ENCODE data around the gene COA8.

The COA8 gene

DNA sequence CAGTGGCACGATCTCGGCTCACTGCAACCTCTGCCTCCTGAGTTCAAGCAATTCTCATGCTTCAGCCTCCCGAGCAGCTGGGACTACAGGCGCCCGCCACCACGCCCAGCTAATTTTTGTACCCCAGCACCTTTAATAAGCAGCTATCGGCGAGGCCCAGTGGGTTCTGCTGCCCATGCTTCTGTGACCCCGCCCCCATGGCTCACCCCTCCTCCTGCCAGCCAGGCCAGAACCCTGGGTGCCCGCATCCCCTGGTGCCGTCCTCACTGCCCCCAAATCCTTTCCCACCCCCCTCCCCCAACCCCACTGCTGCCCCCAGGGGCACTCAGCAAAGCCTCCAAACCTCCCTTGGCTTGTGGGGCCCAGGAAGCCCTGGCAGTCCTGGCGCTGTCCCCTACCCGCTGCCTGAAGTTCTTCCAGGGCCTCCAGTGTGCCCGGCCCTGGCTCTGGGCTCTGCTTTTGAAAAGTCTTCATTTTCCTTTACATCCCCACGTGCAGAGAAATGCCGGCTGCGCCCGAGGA lies 14.8 kb upstream of the COA8 start:
- no peak for DNase-seq (ENCODE audit: low read depth in 2 of 2, low spot score in 1 of 2)

DNA sequence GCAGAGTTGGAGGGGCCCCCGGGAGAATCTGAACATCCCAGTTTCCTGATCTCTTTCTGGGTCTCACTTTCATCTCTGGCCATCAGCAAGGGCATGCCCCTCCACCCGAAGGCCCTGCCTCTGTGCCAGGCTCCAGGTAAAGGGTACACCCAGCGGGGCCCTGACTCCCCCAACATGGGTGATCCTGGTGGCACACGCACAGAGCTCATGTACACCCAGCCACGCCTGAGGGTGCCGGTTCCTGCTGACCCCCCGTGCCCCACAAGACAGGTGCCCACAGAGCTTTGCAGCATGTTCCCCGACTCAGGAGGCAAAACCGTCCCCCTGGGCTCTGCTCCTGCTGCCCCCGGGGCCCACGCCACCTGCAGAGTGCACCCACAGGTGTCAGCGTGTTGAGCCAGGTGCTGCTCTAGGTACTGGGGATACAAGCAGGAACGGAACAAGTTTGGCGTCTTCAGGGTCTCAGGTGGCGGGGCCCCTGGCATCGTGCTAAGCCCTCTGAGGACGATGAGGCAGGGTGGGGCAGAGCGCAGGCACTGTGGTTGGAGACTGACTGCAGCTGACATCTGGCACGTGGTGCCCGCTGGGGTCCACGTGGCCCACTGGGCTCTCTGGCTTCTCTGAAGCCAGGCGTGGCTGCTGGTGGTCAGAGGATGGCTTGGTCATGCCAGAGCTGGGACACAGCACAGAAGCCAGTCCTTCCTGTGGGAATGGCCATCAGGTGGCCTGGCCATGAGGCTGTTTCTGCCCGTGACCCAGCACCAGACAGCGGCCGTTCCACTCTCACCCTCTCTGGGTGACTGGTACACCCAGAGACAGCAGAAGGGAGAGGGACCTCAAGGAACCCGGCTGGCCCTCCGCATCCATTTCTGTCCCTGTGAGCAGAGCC lies 14.1 kb upstream of the COA8 start:
- no peak for DNase-seq (ENCODE audit: low read depth in 2 of 2, low spot score in 1 of 2)

DNA sequence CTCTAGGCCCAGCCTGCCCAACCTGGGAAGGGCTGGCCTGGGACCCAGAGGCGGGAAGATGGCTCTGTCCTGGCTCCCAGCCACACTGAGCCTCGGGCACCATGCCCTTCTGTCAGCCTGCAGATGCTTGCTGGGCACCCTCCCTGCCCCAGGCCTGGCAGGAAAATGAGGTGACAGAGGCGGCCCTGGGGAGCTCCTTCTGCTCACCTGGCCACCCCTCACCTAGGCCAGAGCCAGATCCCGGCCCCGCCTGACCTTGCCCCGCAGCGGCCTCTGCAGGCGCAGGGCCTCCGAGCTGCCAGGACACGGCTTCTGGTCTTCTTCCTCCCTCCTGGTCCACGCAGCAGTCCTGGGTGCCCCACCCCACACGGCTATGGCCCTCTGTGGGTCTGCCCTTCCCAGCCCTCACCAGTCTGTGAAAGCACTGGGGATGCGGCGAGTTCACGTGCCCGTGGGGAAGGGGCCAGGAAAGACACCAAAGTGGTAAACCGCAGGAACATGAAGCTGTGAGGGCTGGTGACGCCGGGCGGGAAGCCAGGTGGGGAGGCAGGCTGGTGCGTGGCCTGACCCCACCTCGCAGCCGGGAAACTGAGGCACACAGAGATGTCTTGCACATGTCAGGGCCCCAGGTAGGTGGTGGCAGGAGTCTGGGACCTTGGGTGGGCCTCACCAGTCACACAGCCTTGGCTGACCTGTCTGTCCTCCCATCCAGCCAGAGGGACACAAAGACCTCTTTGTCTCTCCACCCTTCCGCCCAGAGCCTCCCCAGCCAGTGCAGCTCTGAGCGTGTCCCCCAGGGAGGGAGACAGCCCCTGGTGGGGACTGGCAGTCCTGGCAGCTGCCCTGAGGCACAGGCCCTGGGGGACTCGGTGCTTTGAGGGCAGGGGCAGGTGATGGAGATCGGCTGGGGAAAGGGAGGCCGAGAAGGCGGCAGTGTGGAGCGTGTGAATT lies 13.1 kb upstream of the COA8 start:
- DNase-seq (ENCODE audit: low read depth in 2 of 2, low spot score in 1 of 2): no peak

DNA sequence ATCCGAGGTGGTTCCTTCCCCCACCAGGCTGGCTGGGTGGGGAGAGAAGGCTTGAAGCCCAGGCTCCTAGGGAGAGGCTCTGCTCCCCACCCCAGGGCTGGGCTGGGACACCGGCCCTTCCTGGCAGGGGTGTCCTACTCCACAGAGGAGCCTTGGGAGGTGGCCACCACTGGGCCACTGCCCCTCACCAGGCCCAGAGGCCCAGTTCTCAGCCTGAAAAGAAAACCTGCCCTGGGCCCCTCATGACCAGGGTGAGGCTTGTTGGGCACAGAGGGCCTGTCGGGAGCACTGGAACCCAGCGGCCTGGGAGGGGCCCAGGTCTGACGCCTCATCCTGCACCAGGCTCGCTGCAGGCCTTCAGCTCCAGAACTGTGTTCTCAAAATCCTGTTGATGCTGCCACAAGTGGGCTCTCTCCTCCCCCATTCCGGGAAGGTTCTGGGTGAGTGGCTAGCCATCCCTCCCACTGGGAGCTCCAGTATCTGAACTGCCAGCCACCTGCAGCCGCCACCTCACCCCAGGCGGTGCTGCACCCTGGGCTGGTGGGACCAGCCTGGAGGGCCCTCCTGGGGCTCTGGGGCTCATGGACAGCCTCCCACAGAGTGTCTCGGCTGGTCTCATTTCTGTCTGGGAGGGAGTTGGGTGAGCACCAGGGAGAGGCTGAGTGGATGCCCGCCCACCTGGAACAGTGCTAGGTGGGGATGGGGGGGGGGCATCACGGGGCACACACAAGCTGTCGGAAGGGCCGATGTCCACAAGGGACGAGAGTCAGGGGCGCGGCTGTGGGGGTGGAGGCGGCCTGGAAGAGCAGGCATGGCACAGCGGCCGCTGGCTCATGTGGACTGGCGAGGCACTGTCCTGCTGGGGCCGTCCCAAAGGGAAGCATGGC lies 12.1 kb upstream of the COA8 start:
- no peak for DNase-seq (ENCODE audit: low read depth in 2 of 2, low spot score in 1 of 2)

DNA sequence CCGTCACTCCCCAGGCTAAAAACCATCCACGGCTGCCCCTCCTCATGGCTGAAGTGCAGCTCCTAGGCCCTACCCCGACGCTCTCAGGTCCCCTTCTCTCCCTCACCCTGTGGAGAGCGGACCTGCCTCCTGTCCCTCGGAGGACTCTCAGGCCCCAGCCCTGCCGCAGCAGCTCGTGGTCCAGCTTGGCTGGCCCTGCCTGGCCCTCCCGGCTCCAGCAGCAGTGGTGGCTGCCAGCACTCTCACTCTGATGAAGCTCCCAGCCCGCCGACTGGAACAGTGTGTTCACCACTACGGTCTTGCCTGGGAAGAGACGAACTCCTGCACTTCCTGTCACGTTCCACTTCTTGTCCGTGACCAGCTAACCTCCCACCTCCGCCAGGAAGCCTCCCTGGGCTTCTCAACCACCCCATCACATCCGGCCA lies 11.4 kb upstream of the COA8 start:
- no peak for DNase-seq (ENCODE audit: low read depth in 2 of 2, low spot score in 1 of 2)

DNA sequence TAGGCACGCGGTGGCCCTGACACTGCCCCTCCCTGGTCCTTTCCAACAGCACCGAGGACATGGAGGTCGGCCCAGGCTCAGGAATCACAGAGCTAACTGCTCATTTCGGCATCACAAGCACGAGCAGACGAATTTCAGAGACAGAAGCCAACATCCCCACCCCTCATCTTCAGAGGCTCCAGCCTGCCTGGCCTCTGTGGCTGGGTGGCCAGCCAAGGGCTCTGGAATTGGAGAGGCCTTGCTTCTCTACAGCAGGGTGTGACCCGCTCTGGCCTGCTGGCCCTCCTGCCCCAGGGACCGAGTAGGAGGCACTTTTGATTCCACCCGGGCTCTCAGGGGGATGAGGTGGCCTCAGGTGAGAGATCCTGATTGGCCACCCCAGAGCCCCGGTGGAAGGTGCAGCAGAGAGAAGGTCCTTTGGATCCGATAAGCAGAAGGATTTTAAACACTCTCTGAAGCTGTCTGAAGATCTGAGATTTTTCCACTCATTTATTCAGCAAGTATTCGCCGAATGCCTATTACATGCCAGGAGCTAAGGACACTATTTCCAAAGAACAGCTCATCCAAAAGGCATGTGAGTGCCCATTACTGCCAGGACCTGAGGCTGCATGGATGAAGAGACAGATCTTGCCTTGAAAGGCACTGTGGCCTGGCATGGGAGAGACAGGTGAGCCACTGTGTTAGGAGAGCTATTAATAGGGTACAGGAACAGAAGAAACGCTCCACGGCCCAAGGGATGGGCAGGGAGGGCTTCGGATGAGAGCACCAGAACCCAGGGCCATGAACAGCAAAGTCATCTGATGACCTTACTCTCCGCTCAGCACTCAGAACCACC lies 10.5 kb upstream of the COA8 start:
- DNase-seq (ENCODE audit: low read depth in 2 of 2, low spot score in 1 of 2): no peak

DNA sequence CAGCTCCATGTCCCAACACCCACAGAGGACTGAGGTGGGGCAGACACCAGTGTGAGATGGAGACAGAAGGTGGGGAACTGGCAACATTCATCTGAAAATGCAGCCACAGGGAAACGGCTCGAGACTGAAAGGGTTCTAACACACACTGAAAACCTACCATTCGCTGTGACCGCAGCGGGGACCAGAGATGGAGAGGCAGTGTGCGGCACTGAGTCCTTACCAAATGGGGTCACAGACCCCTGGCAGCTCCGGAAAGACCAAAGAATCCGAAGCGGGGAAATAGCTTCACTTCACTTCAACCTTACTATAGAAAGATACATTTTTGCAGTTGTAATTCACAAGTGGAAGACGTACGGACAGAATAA lies 9.9 kb upstream of the COA8 start:
- no peak for DNase-seq (ENCODE audit: low read depth in 2 of 2, low spot score in 1 of 2)

DNA sequence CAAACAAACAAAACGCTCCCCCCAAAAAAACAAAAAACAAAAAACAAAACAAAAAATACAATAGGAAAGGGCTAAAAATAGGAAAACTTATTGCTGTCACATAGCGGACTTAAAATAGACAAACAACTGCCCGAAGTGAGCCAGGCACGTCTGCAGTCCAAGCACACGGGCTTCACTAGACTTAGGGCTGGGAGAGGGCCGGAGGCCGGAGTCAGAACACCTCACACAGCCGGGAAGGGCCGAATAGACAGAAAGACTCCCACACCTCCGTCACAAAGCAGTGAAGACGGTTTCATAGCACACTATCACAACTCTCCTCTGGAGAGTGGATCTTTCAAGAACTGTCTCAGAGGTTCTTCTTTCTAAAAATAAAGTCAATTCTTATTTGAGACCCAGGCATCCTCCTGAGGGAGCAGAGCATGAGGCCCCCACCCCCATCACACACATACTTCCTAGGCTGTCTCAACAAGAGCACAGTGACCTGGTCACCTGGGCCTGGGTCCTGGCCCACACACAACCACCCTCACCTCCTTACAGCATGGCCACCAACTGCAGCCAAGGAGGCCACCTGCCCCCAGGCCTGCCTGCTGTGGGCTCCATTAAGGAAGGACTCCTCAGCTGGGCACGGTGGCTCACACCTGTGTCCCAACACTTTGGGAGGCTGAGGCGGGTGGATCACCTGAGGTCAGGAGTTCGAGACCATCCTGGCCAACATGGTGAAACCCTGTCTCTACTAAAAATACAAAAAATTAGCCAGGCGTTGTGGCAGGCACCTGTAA lies 7.0 kb upstream of the COA8 start:
- no peak for DNase-seq (ENCODE audit: low read depth in 2 of 2, low spot score in 1 of 2)

DNA sequence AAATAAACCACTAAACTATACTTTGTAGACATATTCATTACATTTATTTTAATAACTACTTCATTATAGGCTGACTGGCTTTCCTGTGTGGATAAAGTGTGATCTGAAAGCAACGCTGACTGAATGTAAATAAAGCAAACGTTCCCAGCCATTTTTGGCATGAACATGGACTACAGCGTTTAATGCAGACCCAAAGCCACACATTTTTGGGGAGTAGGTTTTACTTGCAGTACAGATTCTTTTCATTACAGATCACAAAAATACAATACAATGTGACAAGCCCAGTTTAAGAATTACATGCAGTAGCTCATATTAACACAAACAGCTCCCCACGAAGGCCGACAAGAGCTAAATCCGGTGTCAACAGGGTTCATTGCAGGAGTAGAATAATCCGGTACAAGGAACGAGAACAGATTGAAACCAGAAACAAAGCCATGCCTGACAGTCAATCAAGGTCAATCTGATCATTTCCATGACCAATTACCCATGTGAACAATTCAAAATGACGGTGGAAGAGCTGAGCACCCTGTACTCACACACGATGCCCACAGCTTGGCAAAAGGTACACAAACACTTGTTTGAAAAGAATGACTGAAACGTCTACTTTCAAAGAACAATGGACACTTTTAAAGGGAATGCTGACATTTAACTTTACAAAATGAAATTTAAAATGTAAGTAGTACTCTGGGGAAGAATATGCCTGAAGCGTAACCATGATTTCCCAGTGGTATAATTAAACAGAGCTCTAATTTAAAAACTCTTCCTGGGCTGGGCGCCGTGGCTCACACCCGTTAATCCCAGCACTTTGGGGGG lies 5.6 kb upstream of the COA8 start:
- DNase-seq (ENCODE audit: low read depth in 2 of 2, low spot score in 1 of 2): no peak

DNA sequence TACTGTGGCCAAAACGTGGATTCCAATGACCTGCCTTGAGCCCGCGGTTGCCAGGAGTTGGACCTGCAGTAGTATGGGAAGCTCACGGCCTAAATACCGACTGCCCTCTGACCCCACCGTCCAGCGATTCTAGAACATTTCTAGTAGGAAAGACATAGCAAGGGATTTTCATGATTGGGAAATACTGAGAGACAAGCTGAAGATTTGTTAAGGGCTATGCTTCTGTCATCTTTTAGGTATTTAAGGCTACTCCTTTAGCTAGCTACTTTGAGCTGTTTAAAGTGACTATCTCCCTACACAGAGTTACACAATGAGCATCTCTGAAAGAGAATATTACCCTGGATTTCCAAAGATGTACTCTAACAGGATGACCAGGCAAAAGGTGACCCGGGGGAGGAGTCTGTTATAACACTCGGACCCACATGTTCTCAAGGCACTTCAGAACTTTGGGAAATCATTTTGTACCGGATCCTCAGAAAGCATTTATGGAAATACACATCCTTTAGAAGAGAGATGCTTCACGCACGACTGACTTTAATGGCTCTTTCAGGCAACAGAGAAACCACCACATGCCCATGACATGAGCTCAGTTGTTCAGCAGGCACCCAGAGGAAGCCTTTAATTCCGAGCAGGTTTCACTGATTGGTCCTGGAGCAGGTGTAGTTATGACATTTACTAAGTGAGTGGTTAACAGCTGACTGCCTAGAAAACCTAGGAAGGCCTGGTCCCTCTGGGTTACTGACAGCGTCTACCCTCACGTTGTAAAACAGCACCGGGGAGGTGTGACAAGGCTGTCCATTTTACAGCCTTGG lies 4.5 kb upstream of the COA8 start:
- DNase-seq (ENCODE audit: low read depth in 2 of 2, low spot score in 1 of 2): no peak

DNA sequence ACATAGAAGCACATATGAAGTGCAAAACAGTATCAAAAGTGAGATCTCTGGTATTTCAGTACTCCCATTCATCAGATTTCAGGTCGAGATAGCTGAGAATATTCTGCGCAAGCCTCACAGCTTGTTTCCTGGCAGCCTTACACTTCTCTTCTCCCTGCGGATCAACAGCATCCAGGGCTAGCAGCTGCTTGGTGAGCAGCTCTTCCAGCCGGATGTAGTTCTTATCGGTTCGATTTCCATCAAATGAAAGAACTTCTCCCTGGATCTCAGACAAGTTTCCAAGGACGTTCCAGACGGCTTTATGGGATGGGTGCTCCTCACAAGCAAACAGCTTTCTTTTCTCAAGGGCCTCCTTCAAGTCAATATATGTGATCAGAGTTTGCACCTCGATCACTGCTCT lies 3.0 kb upstream of the COA8 start:
- no peak for DNase-seq (ENCODE audit: low read depth in 2 of 2, low spot score in 1 of 2)

DNA sequence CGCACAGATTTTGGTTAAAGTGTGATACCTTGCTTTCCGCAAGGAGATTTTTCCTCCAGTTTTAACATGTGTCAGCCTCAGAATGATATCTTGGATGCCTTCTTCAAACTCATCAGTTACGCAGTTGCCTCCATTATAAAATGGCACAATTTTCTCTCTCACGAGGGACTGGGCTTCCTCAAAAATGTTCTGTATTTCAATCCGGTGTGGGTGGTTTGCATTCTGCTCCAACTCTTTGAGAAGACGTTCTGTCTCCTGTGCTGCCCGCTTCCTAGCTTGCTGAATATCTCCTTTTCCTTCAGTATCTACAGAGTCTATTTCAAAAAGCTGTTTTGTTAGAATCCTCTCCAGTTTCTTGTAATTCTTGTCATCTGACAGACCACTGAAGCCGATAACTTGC lies 2.1 kb upstream of the COA8 start:
- DNase-seq (ENCODE audit: low read depth in 2 of 2, low spot score in 1 of 2): no peak

DNA sequence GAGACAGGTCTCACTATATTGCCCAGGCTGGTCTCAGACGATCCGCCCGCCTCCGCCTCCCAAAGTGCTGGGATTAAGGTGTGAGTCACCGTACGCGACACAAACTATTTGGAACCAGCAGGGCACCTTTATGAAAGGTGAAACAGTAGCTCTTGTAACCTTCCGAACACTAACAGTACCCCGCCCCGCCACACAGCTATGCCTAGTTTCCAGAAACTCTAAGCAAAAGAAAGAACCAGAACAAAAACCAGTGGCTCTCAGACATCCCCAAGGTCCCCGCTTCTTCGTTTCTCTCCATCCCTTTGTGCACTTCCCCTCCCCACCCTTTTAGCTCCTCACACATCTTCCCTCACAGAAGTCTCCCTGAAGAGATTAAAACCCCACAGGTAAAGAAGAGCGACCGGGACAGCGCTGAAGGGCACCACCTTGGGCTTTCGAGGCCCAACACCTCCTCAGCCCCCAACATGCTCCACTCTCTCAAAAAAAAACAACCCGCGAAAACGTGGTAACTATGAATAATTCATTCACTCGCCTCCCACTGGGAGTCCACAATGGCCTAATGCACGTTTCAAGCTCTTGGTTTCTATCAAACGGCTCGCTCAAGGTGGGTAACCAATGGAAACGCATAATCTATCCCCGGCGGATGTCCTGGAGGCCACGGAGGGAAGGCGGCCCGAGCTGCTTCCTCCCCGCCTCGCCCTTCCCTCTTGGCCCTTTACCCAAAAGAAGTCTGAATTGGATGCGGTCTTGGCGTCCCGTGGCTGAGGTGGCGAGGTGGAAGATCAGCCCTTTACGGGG lies 1.2 kb upstream of the COA8 start:
- DNase-seq (ENCODE audit: low read depth in 2 of 2, low spot score in 1 of 2): no peak

DNA sequence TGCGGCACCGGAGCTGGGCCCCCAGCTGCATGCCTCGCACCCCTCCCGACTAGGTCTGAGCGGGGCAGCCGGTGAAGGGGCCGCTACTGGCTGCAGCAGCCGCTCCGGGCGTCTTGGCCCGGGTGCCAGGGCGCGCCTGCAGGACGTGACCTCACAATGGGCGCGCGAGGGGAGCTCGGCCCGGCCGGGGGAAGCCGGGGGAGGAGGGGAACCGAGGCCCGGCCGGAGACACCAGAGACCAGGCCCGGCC lies 656 bp upstream of the COA8 start:
- DNase-seq (ENCODE audit: low read depth in 2 of 2, low spot score in 1 of 2): no peak

DNA sequence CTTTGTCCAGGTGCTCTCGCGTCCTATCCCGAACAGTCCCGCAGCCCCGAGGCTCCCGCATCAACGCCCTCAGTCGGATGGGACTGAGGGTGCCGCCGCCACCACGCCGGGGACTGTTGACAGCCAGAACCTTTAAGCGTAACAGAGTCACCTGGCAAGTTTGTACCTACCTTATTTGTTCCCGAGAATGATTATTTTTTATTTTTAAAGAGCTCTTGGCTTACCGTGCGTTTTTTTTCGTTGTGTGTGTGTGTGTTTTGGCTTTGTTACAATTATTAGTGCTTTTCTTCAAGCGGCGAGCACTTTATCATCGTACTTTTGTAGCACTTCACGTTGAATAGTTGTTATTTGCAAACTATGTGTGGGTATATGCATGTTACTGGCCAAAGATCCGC lies 463 bp downstream of the COA8 start:
- DNase-seq (ENCODE audit: low read depth in 2 of 2, low spot score in 1 of 2): no peak

DNA sequence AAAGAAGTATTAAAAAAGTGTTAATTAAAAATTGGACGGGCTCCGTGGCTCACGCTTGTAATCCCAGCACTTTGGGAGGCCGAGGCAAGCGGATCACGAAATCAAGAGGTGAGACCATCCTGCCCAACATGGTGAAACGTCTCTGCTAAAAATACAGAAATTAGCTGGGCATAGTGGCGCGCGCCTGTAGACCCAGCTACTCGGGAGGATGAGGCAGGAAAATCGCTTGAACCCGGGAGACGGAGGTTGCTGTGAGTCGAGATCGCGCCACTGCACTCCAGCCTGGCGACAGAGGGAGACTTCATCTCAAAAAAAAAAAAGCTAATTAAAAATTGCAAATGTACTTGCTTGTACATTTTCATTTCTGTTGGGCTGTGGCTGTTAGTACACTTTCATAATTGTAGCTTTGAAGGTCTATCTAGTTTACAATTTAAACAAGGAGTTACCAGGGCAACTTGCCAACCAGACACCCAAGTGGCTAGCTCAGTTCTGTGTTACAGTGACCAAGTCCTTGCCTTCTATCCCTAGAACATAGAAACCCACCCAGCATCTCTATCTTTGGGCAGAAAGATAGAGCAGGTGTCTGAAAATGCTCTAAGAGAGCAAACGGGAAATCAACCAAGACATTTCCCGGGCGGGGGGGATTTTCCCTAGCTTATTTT lies 1.2 kb downstream of the COA8 start:
- no peak for DNase-seq (ENCODE audit: low read depth in 2 of 2, low spot score in 1 of 2)

DNA sequence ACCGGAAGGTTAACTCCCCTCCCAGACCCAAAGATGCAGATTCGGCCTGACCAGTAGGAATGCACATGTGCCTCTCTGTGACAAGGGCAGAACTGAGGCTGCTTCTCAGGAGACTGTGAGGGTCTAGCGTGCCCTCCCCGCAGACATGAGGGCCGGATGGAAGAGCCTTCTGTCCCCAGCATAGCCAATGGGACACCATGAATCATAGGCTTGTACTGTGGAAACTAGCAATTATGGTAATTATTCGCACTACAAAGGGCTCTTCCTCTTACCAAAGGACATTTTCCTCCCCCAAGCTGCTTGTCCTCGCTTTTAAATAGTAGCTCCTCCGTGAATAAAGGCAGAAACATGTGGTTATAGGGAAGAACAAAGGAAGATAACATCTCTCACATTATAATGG lies 6.2 kb downstream of the COA8 start:
- DNase-seq (ENCODE audit: low read depth in 2 of 2, low spot score in 1 of 2): no peak
